22Rv1 (cell line): ENCODE results near the gene KCNN2.

ENCODE experiments used
- CTCF ChIP-seq: fragments of 450-650 bp; IDR thresholded peaks from 2 replicates; pipeline ENCODE4 v1.5.1; 2017; ENCODE audit warnings: mild to moderate bottlenecking
- ZFX ChIP-seq: fragments of 450-650 bp; IDR thresholded peaks from 2 replicates; pipeline ENCODE4 v1.6.1; 2017; ENCODE audit warnings: antibody characterized with exemption, borderline replicate concordance

- TF ChIP-seq CTCF = peak; percentile 54
- TF ChIP-seq ZFX = no peak
These were observed 800 bp upstream of the KCNN2 start for GRCh38 chr5:114360816-114361723.
